Neural cell (in vitro differentiated cells): ENCODE data around the gene DNAAF3. TPM values are rescaled to one million over a fixed set of nuclear protein-coding genes. Genes with fewer than 3 reads are reported as not detected.
"Not testable (repeated sequence)": the region's sequence is repeated elsewhere in the genome, so short reads cannot be mapped to it uniquely, and the experiment has no call there.

ENCODE experiments used
- H2AFZ ChIP-seq: fragments of 200-600, 300-800 bp; sonication (generic), shearing (Covaris generic); 2 replicates; pipeline ENCODE4 v1.6.0; 2014; ENCODE audit warnings: low read depth, mild to moderate bottlenecking, antibody characterized with exemption, low read length, moderate library complexity
- H3F3A ChIP-seq: fragments of 200-600 bp; shearing (Covaris generic); 2 replicates; pipeline ENCODE4 v1.6.1; 2016; ENCODE audit warnings: mild to moderate bottlenecking, moderate library complexity, mixed read lengths, antibody characterized with exemption, low read length; ENCODE audit not compliant: insufficient read depth, poor library complexity, severe bottlenecking
- H3K27ac ChIP-seq: fragments of 200-600, 300-800 bp; sonication (generic), shearing (Covaris generic); 2 replicates; pipeline ENCODE4 v1.5.1; 2014; ENCODE audit warnings: mild to moderate bottlenecking, low read length, moderate library complexity
- H3K27me3 ChIP-seq: fragments of 300-800, 200-600 bp; sonication (generic), shearing (Covaris generic); 2 replicates; pipeline ENCODE4 v1.6.0; 2014; ENCODE audit warnings: mild to moderate bottlenecking, low read depth, low read length, moderate library complexity; ENCODE audit not compliant: insufficient read depth
- H3K36me3 ChIP-seq: fragments of 300-800, 200-600 bp; sonication (generic), shearing (Covaris generic); 2 replicates; pipeline ENCODE4 v1.5.1; 2014; ENCODE audit warnings: mild to moderate bottlenecking, antibody characterized with exemption, low read length, moderate library complexity; ENCODE audit not compliant: insufficient read depth
- H3K4me2 ChIP-seq: fragments of 300-800, 200-600 bp; sonication (generic), shearing (Covaris generic); 2 replicates; pipeline ENCODE4 v1.6.0; 2014; ENCODE audit warnings: mild to moderate bottlenecking, low read length
- H3K4me3 ChIP-seq: fragments of 300-800, 200-600 bp; sonication (generic), shearing (Covaris generic); 2 replicates; pipeline ENCODE4 v1.5.1; 2014; ENCODE audit warnings: mild to moderate bottlenecking, low read length, moderate library complexity
- H3K79me2 ChIP-seq: fragments of 200-600 bp; shearing (Covaris generic); replicated peaks from 2 replicates; pipeline ENCODE4 v1.6.0; 2014; ENCODE audit warnings: mild to moderate bottlenecking, low read length, moderate library complexity; ENCODE audit not compliant: insufficient read depth
- H3K9ac ChIP-seq: fragments of 300-800, 200-600 bp; sonication (generic), shearing (Covaris generic); 2 replicates; pipeline ENCODE4 v1.6.1; 2016; ENCODE audit warnings: mild to moderate bottlenecking, low read length, mixed read lengths
- H3K9me2 ChIP-seq: fragments of 200-600 bp; shearing (Covaris generic); 2 replicates; pipeline ENCODE4 v1.6.1; 2016; ENCODE audit warnings: mild to moderate bottlenecking, low read length, mixed read lengths; ENCODE audit not compliant: insufficient read depth
- H3K9me3 ChIP-seq: fragments of 200-600, 300-800 bp; sonication (generic), shearing (Covaris generic); 2 replicates; pipeline ENCODE4 v1.6.1; 2016; ENCODE audit warnings: mild to moderate bottlenecking, mixed run types, low read length, moderate library complexity, mixed read lengths
- H4K20me1 ChIP-seq: fragments of 200-600 bp; shearing (Covaris generic); 2 replicates; pipeline ENCODE4 v1.6.1; 2016; ENCODE audit warnings: mild to moderate bottlenecking, mixed run types; ENCODE audit not compliant: insufficient read depth
- EP300 ChIP-seq: fragments of 450-650 bp; conservative IDR thresholded peaks from 2 replicates; pipeline ENCODE4 v1.6.1; 2014; ENCODE audit warnings: antibody characterized with exemption, mild to moderate bottlenecking, moderate library complexity; ENCODE audit not compliant: poor library complexity, severe bottlenecking
- EZH2 ChIP-seq: fragments of 200-600, 300-800 bp; shearing (Covaris generic), sonication (generic); IDR thresholded peaks from 2 replicates; pipeline ENCODE4 v1.6.1; 2014; ENCODE audit warnings: antibody characterized with exemption, low read length, borderline replicate concordance, mild to moderate bottlenecking; ENCODE audit not compliant: insufficient read depth, poor library complexity, severe bottlenecking
- MXI1 ChIP-seq: fragments of 450-650 bp; conservative IDR thresholded peaks from 2 replicates; pipeline ENCODE4 v1.6.1; 2014; ENCODE audit warnings: antibody characterized with exemption, mild to moderate bottlenecking; ENCODE audit not compliant: poor library complexity, severe bottlenecking
- POLR2AphosphoS5 ChIP-seq: IDR thresholded peaks from 2 replicates; pipeline ENCODE4 v1.6.1; 2012
- RAD21 ChIP-seq: fragments of 450-650 bp; conservative IDR thresholded peaks from 2 replicates; pipeline ENCODE4 v1.6.1; 2014; ENCODE audit warnings: antibody characterized with exemption, mild to moderate bottlenecking, moderate library complexity
- REST ChIP-seq: IDR thresholded peaks from 2 replicates; pipeline ENCODE4 v1.6.1; 2012; ENCODE audit warnings: borderline replicate concordance
- SMC3 ChIP-seq: fragments of 450-650 bp; conservative IDR thresholded peaks from 2 replicates; pipeline ENCODE4 v1.6.1; 2014; ENCODE audit warnings: antibody characterized with exemption, mild to moderate bottlenecking, moderate library complexity; ENCODE audit not compliant: poor library complexity
- TAF1 ChIP-seq: IDR thresholded peaks from 2 replicates; pipeline ENCODE4 v1.6.1; 2012; ENCODE audit warnings: low read depth
- polyA plus RNA-seq: library from polyadenylated mRNA; depleted of rRNA; stranded (reverse); fragments of >200 nt; gene quantifications from 2 replicates; pipeline ENCODE4 v1.2.3, GENCODE V29; 2014
- TF ChIP-seq, protein P1 (sequence below): fragments of 450-650 bp; IDR thresholded peaks from 2 replicates; pipeline ENCODE4 v1.5.1; 2014; ENCODE audit warnings: antibody characterized with exemption, mild to moderate bottlenecking, moderate library complexity; ENCODE audit not compliant: poor library complexity, severe bottlenecking

Gene DNAAF3
- polyA plus RNA-seq, 1 donor from 2014 or later, result 0.38 TPM

GRCh38 chr19:55156202-55157063, 10.0 kb downstream of the DNAAF3 start:
- Histone ChIP-seq H3K9ac (peak overlapping the region; percentile 62), H3K27me3 (peaks cover 12% of the 10 kb centered on the region), H3K9me3 (no peaks in the 10 kb centered on the region), H2AFZ (no peak overlapping the region), H3K79me2 (no peaks in the 10 kb centered on the region), H3K27ac (no peak overlapping the region), H3F3A (no peaks in the 10 kb centered on the region), H3K4me3 (peak overlapping the region; percentile 66), H3K9me2 (no peaks in the 10 kb centered on the region), H3K4me2 (no peak overlapping the region), H4K20me1 (no peaks in the 10 kb centered on the region), H3K36me3 (no peaks in the 10 kb centered on the region)
- TF ChIP-seq, protein P1, sequence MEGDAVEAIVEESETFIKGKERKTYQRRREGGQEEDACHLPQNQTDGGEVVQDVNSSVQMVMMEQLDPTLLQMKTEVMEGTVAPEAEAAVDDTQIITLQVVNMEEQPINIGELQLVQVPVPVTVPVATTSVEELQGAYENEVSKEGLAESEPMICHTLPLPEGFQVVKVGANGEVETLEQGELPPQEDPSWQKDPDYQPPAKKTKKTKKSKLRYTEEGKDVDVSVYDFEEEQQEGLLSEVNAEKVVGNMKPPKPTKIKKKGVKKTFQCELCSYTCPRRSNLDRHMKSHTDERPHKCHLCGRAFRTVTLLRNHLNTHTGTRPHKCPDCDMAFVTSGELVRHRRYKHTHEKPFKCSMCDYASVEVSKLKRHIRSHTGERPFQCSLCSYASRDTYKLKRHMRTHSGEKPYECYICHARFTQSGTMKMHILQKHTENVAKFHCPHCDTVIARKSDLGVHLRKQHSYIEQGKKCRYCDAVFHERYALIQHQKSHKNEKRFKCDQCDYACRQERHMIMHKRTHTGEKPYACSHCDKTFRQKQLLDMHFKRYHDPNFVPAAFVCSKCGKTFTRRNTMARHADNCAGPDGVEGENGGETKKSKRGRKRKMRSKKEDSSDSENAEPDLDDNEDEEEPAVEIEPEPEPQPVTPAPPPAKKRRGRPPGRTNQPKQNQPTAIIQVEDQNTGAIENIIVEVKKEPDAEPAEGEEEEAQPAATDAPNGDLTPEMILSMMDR, result no peak
- TF ChIP-seq MXI1 (no peak), EZH2 (no peak), SMC3 (no peak), EP300 (no peak), TAF1 (no peak), POLR2AphosphoS5 (no peak), RAD21 (no peak), REST (no peak)

DNA sequence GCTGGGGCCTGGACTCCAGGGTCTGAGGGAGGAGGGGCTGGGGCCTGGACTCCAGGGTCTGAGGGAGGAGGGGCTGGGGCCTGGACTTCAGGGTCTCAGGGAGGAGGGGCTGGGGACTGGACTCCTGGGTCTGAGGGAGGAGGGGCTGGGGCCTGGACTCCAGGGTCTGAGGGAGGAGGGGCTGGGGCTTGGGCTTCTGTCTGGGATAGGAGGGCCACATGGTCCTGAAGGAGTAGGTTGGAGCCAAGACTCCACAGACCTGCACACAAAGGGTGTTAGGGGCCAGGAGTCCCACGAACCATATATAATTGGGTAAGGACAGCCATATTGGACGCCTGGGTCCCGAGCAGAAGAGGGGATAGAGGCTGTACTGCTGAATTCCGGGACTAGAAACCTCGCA, 10.6 kb downstream of the DNAAF3 start:
- H2AFZ ChIP-seq, H3K27me3 ChIP-seq, H3K9me2 ChIP-seq, H3K36me3 ChIP-seq, H3F3A ChIP-seq, H3K9me3 ChIP-seq, H4K20me1 ChIP-seq, H3K4me2 ChIP-seq, H3K79me2 ChIP-seq, H3K27ac ChIP-seq: not testable (repeated sequence)
- H3K9ac ChIP-seq, result peak overlapping the region; percentile 62
- peak overlapping the region; percentile 66 for H3K4me3 ChIP-seq
